ENCODE results near the gene AKR1C2.
"Not testable (repeated sequence)": the region's sequence is repeated elsewhere in the genome, so short reads cannot be mapped to it uniquely, and the experiment has no call there.

Gene AKR1C2

DNA sequence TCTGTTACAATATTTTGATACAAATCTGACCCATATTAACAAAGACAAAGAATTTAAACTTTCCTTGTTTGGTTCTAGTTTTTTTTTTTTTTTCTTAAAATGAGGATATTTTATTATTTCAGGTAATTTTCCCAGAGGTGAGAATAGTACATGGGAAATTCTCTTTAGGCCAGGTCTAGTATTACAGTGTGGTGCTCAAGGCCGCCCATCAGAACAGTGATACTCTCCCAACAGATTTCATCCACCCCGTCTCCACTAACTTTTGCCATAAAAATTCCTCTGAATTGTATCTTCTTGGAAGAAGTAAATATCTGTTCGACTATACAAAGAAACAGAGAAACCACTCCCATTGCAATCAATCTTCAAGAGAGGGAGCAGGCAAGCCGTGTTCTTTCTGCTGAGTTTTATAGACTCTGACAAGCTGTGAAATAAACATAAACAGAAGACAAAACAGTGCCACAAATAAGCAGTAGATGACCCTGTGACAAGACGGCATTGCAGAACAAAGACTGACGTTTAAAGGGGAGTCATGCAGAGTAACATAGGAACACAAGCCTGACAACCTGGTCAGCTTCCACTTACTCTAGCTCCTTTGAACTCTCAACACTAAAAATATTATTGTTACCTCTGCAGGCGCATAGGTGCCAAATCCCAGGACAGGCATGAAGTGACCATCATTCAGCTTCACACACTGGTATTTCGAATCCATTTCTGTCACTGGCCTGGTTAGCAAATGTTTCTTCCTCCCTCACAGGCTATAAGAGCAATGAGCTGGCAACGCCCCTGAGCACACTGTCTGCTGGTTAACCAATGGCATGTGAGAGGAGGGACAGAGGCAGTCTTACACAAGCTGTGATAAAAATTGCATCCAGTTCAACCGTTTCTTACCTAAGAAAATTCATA is at the start of gene AKR1C2:
Gene AKR1C2, minus strand, starts transcription at position 731 of the 903 bp plus-strand sequence. Its CDS starts 22 bp downstream, at position 709.
- DNase-seq, result not testable (repeated sequence)

DNA sequence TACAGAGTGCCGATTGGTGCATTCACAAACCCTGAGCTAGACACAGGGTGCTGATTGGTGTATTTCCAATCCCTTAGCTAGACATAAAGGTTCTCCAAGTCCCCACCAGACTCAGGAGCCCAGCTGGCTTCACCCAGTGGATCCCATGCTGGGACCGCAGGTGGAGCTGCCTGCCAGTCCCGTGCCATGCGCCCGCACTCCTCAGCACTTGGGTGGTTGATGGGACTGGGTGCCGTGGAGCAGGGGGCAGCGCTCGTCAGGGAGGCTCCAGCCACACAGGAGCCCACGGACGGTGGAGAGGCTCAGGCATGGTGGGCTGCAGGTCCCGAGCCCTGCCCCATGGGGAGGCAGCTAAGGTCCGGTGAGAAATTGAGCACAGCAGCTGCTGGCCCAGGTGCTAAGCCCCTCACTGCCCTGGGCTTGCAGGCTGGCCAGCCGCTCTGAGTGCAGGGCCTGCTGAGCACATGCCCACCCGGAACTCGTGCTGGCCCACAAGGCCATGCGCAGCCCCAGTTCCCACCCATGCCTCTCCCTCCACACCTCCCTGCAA is 49.4 kb upstream of the AKR1C2 start:
- DNase-seq, result not testable (repeated sequence)

- no peak for DNase-seq
Measured at GRCh38 chr10:5047912-5048628, 44.4 kb upstream of the AKR1C2 start.

DNA sequence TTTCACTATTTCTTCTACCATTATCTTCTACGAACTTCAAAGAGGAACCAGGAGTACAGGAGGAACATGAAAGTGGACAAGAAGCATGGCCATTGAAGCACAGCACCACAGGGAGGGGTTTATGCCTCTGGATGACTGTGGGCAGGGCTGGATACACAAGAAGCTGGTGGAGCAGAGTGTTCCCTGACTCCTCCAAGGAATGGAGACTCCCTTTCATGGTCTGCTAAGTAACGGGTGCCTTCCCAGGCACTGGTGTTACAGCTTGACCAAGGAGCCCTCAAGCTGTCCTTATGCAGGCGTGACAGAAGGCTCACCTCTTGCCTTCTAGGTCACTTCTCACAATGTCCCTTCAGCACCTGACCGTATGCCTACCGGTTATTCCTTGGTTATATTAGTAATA is 43.4 kb upstream of the AKR1C2 start:
- DNase-seq, result not testable (repeated sequence)

GRCh38 chr10:5046410-5046809 is 42.8 kb upstream of the AKR1C2 start:
- DNase-seq, result no peak

- DNase-seq, result no peak
Measured at GRCh38 chr10:5045095-5045494, 41.4 kb upstream of the AKR1C2 start.

DNA sequence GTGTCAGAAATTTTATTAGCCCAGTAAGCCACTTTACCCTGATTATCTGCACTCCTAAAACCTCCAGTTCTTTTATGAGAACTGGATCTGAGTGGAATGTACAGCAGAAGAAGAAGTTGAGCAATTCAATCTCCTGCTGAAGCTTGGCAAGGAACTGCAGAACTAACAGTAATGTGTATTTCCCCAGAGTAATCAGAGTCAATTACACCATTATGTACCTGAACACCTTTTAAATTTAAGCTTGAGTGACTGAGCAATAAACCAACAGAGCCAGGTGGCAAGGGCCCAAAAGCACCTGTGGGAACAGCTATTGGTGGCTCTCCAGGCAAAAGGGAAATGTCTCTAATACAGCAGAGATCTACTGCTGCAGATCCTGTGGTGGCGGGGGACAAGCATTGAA is 40.1 kb upstream of the AKR1C2 start:
- no peak for DNase-seq

- DNase-seq, result no peak
Measured at GRCh38 chr10:5042922-5043321, 39.3 kb upstream of the AKR1C2 start.

- DNase-seq, result no peak
Measured at GRCh38 chr10:5041471-5042023, 37.9 kb upstream of the AKR1C2 start.

DNA sequence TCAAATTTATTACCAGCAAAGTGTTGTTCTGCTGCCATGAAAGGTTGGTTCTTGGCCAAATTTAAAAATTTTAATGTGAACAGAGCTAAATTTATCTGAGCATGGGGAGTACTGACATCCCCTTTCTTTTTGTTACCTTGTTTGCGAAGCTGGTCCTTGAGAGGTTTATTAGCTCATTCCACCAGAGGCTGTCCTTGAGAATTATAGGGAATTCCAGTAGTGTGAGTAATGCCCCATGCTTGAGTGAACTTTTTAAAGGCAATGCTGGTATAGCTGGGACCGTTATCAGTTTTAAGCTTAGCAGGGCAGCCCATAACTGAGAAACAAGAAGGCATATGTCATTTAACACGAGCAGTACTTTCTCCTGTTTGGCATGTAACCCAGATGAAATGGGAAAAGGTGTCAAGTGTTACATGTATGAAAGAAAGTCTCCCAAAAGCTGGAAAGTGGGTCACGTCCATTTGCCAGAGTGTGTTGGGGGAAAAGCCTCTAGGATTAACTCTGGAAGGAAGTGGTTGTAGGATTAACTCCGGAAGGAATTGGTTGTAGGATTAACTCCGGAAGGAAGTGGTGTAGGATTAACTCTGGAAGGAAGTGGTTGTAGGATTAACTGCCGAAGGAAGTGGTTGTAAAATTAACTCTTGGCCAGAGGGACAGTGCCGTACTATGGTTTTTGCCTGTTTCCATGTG is 37.3 kb upstream of the AKR1C2 start:
- no peak for DNase-seq

DNA sequence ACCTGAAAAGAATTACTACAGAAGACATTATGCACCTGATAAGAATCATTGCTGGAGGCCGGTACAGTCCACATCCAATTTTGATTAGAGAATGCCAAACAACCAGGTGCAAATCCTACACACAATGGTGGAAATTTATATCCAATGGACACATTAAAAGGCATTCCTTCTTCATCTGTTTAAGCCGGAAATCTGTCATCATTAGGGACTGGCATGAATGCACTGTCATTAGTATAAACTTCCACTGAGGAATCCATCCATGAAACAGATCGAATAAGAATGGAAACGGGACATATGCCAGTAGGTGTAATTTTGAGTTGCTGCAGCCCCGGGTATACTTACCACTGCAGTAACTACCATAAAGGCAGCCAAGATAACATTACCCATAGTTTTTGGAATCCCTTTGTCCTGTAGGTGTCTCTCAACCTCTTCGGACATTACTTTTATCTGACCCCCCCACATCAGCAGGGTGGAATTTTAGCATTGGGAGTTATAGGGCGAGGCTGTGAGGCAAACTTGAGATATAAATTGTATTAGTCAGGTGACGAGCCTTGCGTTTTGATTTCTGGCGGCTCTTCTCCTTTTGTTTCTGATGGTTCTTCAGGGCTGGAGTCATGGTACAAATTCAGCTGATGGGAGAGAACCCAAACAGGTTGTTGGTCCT is 36.5 kb upstream of the AKR1C2 start:
- no peak for DNase-seq

DNA sequence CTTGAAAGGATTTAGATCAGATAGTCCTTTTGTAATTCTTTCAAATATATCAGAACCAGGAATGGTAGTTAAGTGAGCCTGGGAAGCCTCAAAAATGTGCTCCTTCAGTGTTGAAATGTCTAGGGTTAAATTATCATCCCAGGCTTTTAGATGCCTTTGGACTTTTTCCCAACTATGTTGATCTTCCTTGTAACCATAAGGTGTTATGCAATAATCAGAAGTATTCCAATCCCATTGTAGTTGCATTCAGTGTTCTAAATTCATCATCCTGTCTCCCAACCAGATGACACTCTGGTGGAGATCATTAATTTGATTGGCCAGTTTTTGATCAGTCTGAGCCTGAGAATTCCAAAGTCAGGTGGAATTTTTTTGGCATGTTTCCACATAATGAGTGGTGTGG is 35.1 kb upstream of the AKR1C2 start:
- no peak for DNase-seq

GRCh38 chr10:5038101-5038500 is 34.4 kb upstream of the AKR1C2 start:
- no peak for DNase-seq

DNA sequence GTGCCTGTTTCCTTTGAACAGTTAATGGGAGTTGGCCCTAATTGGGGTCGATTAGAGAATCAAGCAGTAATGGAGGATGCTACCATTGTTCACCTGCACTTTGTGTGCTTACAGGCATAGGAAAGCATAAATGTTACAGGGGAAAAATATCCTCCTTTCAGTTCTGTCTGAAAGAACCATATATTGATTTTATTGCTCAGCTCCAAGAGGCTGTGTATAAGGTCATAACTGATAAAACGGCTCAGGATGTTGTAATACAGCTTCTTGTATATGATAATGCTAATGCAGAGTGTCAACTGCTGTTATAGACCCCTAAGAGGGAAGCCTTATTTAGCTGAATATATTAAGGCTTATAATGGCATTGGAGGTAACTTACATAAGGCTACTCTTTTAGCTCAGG is 32.9 kb upstream of the AKR1C2 start:
- DNase-seq, result no peak

- no peak for DNase-seq
Measured at GRCh38 chr10:5035356-5035755, 31.7 kb upstream of the AKR1C2 start.

GRCh38 chr10:5034588-5034987 is 30.9 kb upstream of the AKR1C2 start:
- no peak for DNase-seq

DNA sequence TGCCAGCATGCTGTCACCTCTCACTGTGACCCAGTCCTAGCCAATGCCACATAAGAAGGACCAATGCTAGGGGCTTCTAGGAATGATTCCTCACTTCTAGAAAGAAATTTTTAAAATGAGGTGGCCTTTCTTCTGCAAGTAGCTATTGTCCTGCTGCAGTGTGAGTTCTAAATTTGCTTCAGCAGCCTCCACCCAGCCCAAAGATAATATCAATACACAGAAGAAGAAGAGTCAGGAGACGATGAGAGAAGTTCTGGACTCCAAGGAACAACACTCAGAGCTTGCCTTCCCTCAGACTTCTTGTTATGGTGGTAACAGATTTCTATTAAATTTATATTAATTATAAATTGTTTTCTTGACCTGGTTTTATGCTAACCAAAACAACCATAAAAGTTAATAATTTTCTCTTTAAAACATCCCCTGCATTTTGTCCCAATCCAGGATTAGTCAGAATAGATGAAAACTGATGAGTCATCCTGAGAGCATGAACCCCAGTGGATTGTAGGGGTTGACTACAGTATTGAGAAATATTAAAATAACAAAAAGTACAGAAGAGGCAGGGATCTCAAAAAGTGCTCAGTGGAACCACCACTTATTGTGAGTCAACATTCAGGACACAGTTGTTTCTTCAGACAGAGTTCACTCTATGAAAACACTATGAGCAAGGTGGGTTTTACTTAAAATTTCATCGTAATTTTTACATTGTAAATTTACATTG is 29.6 kb upstream of the AKR1C2 start:
- no peak for DNase-seq

GRCh38 chr10:5032444-5032843 is 28.8 kb upstream of the AKR1C2 start:
- not testable (repeated sequence) for DNase-seq

DNA sequence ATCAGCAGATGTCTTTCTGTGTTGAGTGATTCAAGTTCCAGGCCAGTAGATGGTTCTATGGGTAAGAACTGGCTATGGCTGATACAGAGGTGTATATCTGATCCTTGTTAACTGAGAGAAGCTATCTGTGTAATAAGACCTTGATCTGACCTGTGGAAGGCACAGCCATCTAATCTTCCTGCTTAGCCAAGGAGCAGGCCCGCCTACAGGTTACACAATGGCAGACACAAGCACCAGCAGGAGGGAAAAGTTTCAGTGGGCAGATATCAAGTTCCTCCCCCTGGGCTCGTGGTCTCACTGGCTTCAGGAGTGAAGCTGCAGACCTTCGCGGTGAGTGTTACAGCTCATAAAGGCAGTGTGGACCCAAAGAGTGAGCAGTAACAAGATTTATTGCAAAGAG is 27.9 kb upstream of the AKR1C2 start:
- DNase-seq, result not testable (repeated sequence)

DNA sequence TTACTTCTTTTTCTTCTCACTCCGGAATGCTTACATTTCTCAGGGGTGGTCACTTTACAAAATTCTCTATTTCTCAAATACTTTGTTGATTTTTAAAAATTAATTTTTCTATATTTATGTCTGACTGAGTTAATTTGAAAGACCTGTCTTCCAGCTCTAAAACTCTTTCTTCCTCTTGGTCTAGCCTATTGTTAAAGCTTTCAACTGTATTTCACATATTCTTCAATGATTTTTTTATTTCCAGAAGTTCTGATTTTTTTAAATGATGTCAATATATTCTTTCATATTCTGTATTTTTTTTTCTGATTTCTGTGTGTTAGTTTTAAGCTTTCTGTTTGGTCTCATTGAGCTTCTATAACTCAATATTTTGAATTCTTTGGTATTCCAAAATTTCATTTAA is 27.3 kb upstream of the AKR1C2 start:
- DNase-seq, result no peak

GRCh38 chr10:5025461-5025881 is 21.8 kb upstream of the AKR1C2 start:
- DNase-seq, result not testable (repeated sequence)

Data from activated naive CD4-positive, alpha-beta T cell (primary cell).